ENCODE data around the gene TTLL11. TPM values are rescaled to one million over a fixed set of nuclear protein-coding genes. Genes with fewer than 3 reads are reported as not detected.
A peak's percentile ranks its signal among the peaks of the same experiment; 100 is the strongest.

Gene TTLL11
- total RNA-seq, 4 donors from 2014 or later: 9.1 to 47.4 (median 11.3) TPM

DNA sequence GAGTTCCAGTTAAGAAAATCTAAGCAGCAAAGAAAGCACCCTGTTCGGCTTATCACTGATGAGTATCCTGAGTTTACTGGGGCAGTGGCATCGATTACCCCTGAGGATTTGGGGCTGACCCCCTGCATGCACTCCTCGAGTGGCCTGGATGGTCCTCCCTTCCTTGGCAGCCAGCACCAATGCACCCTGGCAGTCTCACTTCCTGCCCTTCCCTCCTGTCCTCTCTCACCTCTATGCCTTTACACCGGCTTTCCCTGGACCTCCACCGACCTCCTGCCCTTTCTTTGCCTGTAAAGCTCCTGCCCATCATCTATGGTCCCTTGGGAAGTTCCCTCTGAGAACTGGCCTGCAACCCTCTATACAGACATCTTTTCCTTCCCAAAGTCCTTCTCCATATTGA is 97.1 kb downstream of the TTLL11 start:
- Histone ChIP-seq H3K27ac (no peak overlapping the region), H3K4me1 (peaks cover 0 to 6% (median 0%) of the 10 kb centered on the region in 4 donors), H3K4me3 (no peak overlapping the region), H3K9me3 (no peaks in the 10 kb centered on the region), H3K27me3 (no peaks in the 10 kb centered on the region), H3K36me3 (no peaks in the 10 kb centered on the region)
- 83 to 85% methylated on average over 2 to 5 of the region's 5 CpGs for WGBS, 2 donors (ENCODE audit: low coverage in 1 of 2)
- DNase-seq: no peak
- intact Hi-C loops (cut with DNase I; ENCODE audit: low total_unique reads): loop anchor here (5.0 kb wide), 1 partner anchor 449 kb away; no protein-coding TSS in a partner anchor
- in situ Hi-C loops (cut with MboI; ENCODE audit: low pct_ligation_motif_present in 1 of 4, low pct_unique_long_range_greater_than_20kb in 1 of 4, low sequenced_read_pairs in 3 of 4): loop anchor here (10.0 to 25.0 kb wide), 6 partner anchors 184 to 451 kb away; no protein-coding TSS in a partner anchor
- TF ChIP-seq, protein P1, sequence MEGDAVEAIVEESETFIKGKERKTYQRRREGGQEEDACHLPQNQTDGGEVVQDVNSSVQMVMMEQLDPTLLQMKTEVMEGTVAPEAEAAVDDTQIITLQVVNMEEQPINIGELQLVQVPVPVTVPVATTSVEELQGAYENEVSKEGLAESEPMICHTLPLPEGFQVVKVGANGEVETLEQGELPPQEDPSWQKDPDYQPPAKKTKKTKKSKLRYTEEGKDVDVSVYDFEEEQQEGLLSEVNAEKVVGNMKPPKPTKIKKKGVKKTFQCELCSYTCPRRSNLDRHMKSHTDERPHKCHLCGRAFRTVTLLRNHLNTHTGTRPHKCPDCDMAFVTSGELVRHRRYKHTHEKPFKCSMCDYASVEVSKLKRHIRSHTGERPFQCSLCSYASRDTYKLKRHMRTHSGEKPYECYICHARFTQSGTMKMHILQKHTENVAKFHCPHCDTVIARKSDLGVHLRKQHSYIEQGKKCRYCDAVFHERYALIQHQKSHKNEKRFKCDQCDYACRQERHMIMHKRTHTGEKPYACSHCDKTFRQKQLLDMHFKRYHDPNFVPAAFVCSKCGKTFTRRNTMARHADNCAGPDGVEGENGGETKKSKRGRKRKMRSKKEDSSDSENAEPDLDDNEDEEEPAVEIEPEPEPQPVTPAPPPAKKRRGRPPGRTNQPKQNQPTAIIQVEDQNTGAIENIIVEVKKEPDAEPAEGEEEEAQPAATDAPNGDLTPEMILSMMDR (IDR thresholded peaks at IDR 0.05): no peak
- no peak for TF ChIP-seq POLR2A (IDR thresholded peaks at IDR 0.05)
- TF ChIP-seq POLR2AphosphoS5 (IDR thresholded peaks at IDR 0.05): no peak
- TF ChIP-seq EP300 (IDR thresholded peaks at IDR 0.05; ENCODE audit: low read depth): no peak

DNA sequence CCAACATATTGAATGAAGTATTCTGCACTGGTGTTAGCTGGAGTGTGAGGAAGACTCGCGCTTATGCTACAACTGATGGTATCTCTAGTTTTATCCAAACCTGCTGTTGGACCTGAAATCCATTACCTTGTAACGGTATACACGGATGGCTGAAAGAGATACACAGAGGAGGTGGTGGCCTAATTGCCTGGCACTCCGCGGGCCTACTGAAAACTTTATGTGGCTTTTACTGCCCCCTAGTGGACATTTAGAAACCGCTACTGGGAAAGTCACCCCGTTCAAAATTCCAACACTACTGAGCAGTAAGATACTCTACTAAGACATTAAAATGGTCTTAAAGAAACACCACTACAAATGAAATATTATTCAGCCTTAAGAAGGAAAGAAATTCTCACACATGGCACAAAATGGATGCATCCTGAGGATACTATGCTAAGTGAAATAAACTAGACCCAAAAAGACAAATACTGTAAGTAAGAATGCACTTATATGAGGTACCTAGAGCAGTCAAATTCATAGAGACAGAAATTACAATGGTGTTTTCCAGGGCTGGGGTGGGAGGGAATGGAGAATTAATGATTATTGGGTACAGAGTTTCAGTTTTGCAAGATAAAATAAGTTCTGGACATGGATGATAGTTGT is 100.4 kb downstream of the TTLL11 start:
- no peaks in the 10 kb centered on the region for H3K27me3 ChIP-seq
- no peaks in the 10 kb centered on the region for H3K9me3 ChIP-seq
- no peak overlapping the region for H3K4me3 ChIP-seq
- intact Hi-C loops (cut with DNase I; ENCODE audit: low total_unique reads): loop anchor here (5.0 kb wide), 1 partner anchor 305 kb away; no protein-coding TSS in a partner anchor
- in situ Hi-C loops (cut with MboI; ENCODE audit: low pct_ligation_motif_present in 1 of 4, low pct_unique_long_range_greater_than_20kb in 1 of 4, low sequenced_read_pairs in 3 of 4): loop anchor here (5.0 to 25.0 kb wide), 7 partner anchors 180 to 448 kb away; no protein-coding TSS in a partner anchor
- peaks cover 0 to 2% (median 0%) of the 10 kb centered on the region in 4 donors for H3K4me1 ChIP-seq
- H3K36me3 ChIP-seq: no peaks in the 10 kb centered on the region
- H3K27ac ChIP-seq: no peak overlapping the region
- TF ChIP-seq, protein P1 (IDR thresholded peaks at IDR 0.05): peak; percentile 80 to 89 (median 84)
- no peak for TF ChIP-seq POLR2AphosphoS5 (IDR thresholded peaks at IDR 0.05)
- peak; percentile 47 for DNase-seq
- 18% methylated on average over 8 of the region's 8 CpGs; no CpG with 5 or more reads in 1 of the 2 donors for WGBS, 2 donors (ENCODE audit: low coverage in 1 of 2)

DNA sequence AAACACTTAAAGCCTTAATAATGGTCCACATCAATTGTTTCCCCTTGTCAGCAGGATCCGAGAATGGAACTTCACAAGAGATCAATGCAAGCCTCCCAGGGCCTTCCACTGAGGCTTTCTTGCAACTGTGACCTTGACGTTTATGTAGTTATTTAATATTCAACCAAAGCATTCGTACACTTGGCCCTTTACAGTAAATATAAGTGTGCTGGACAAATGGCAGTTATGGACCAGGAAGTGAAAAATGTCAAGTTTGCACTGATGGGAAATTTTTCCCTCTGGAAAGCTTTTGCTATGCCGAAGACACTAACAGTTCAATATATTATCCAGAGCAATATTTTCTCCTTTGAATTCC is 101.8 kb downstream of the TTLL11 start:
- Histone ChIP-seq H3K4me1 (no peaks in the 10 kb centered on the region), H3K27ac (no peak overlapping the region), H3K9me3 (no peaks in the 10 kb centered on the region), H3K36me3 (no peaks in the 10 kb centered on the region), H3K4me3 (no peak overlapping the region), H3K27me3 (no peaks in the 10 kb centered on the region)
- TF ChIP-seq POLR2AphosphoS5 (IDR thresholded peaks at IDR 0.05) (no peak), EP300 (IDR thresholded peaks at IDR 0.05; ENCODE audit: low read depth) (no peak), POLR2A (IDR thresholded peaks at IDR 0.05) (no peak)
- TF ChIP-seq, protein P1 (IDR thresholded peaks at IDR 0.05): no peak
- 50 to 59% methylated on average over 4 of the region's 4 CpGs for WGBS, 2 donors (ENCODE audit: low coverage in 1 of 2)
- no peak for DNase-seq
- intact Hi-C loops (cut with DNase I; ENCODE audit: low total_unique reads) (loop anchor here (5.0 kb wide), 1 partner anchor 304 kb away; no protein-coding TSS in a partner anchor), in situ Hi-C loops (cut with MboI; ENCODE audit: low pct_ligation_motif_present in 1 of 4, low pct_unique_long_range_greater_than_20kb in 1 of 4, low sequenced_read_pairs in 3 of 4) (loop anchor here (5.0 to 25.0 kb wide), 7 partner anchors 179 to 446 kb away; no protein-coding TSS in a partner anchor)

DNA sequence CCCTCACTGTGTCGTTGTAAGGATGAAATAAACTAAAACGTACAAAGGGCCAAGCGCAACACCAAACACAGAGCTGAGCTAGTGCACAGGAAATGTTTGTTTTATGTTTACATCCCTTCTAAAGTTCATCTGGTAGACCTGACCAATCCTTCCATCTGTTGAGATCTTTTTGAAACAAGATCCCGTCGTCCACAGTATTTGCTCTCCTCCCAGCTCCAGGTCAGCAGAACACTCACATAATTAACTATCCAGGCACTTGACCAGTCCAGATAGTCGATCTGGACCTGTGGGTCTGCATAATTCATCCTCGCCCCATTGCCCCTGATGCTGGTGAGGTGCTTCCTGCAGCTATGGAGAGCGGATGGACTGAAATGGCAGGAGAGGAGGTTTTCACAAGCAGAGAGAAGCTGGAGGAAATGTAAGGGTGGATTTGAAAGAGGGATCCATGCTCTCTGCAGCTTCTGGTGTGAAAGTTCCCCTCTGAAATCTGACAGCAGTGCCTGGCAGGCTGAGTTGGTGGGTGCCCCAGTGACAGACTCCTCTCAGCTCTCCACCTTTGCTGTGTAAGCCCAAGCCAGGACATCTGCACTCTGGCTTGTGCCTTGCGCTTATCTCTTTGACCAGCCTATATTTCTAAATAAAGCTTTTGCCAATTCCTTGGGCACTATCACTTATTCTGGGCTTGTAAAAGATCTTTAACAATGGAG is 102.4 kb downstream of the TTLL11 start:
- no peak for DNase-seq
- TF ChIP-seq POLR2A (IDR thresholded peaks at IDR 0.05) (no peak), POLR2AphosphoS5 (IDR thresholded peaks at IDR 0.05) (no peak), EP300 (IDR thresholded peaks at IDR 0.05; ENCODE audit: low read depth) (no peak)
- TF ChIP-seq, protein P1 (IDR thresholded peaks at IDR 0.05): no peak
- H3K36me3 ChIP-seq: no peaks in the 10 kb centered on the region
- no peak overlapping the region for H3K27ac ChIP-seq
- in situ Hi-C loops (cut with MboI; ENCODE audit: low pct_ligation_motif_present in 1 of 4, low pct_unique_long_range_greater_than_20kb in 1 of 4, low sequenced_read_pairs in 3 of 4) (loop anchor here (5.0 to 25.0 kb wide), 7 partner anchors 178 to 446 kb away; no protein-coding TSS in a partner anchor), intact Hi-C loops (cut with DNase I; ENCODE audit: low total_unique reads) (loop anchor here (5.0 kb wide), 1 partner anchor 303 kb away; no protein-coding TSS in a partner anchor)
- H3K4me3 ChIP-seq: no peak overlapping the region
- WGBS, 2 donors (ENCODE audit: low coverage in 1 of 2): 81 to 86% methylated on average over 7 to 9 of the region's 9 CpGs
- no peaks in the 10 kb centered on the region for H3K9me3 ChIP-seq
- H3K27me3 ChIP-seq: no peaks in the 10 kb centered on the region
- H3K4me1 ChIP-seq: no peaks in the 10 kb centered on the region

Measured in transverse colon (tissue), 4 donors.